ENCODE data around the gene INSRR. TPM values are rescaled to one million over a fixed set of nuclear protein-coding genes. Genes with fewer than 3 reads are reported as not detected.

INSRR gene
- total and polyA plus RNA-seq, 9 of the 15 experiments (the other 6 are each of a cell fraction or from before 2014, with no cell fraction given), result 0.03 to 0.18 (median 0.06) TPM; not detected in 3

DNA sequence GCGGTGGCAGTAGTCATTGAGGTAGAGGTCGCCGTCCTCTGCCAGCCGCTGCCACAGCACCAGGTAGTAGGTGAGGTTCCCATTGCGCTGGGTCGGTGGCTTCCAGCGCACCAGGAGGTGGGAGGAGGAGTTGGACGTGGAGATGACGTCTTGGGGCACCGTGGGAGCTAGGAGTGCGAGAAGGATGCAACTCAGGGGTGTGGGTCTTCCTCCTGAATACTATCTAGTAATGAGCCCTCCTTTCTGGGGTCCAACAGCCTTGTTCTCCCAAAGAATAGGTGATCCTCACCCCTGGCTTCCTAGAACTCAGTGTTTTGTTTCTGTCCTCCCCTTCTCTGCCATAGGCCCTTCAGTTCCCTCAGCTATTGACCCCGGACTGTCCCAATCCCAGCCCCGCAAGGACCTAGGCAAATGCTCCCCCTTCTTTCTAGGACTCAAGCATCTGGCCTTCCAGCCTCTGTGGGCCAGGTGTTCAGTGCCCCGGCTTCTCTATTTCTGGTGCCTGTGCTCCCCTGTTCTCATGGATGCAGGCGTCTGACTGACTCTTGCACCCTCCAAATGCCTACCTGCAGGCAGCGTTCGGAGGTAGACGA is 12.9 kb downstream of the INSRR start (continued):
- no peak for TF ChIP-seq SRSF9 (IDR thresholded peaks at IDR 0.05; ENCODE audit: borderline replicate concordance, low read depth, low read length)
- TF ChIP-seq PHF21A (IDR thresholded peaks at IDR 0.05; ENCODE audit: borderline replicate concordance, low read depth), result no peak
- TF ChIP-seq MTA2 (IDR thresholded peaks at IDR 0.05; ENCODE audit: low read depth), result no peak
- TF ChIP-seq, protein P1, sequence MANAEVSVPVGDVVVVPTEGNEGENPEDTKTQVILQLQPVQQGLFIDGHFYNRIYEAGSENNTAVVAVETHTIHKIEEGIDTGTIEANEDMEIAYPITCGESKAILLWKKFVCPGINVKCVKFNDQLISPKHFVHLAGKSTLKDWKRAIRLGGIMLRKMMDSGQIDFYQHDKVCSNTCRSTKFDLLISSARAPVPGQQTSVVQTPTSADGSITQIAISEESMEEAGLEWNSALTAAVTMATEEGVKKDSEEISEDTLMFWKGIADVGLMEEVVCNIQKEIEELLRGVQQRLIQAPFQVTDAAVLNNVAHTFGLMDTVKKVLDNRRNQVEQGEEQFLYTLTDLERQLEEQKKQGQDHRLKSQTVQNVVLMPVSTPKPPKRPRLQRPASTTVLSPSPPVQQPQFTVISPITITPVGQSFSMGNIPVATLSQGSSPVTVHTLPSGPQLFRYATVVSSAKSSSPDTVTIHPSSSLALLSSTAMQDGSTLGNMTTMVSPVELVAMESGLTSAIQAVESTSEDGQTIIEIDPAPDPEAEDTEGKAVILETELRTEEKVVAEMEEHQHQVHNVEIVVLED (CRISPR knock-in tag; IDR thresholded peaks at IDR 0.05), result no peak
- TF ChIP-seq, protein P2, sequence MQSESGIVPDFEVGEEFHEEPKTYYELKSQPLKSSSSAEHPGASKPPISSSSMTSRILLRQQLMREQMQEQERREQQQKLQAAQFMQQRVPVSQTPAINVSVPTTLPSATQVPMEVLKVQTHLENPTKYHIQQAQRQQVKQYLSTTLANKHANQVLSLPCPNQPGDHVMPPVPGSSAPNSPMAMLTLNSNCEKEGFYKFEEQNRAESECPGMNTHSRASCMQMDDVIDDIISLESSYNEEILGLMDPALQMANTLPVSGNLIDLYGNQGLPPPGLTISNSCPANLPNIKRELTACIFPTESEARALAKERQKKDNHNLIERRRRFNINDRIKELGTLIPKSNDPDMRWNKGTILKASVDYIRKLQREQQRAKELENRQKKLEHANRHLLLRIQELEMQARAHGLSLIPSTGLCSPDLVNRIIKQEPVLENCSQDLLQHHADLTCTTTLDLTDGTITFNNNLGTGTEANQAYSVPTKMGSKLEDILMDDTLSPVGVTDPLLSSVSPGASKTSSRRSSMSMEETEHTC (IDR thresholded peaks at IDR 0.05), result no peak
- TF ChIP-seq SETDB1 (IDR thresholded peaks at IDR 0.05; ENCODE audit: low read length), result no peak
- no peak for TF ChIP-seq ZNF121 (CRISPR knock-in tag; conservative IDR thresholded peaks at IDR 0.05)

All from K562 (cell line).